H9 (cell line): Measurements from ENCODE around the gene SCYGR6. TPM values are rescaled to one million over a fixed set of nuclear protein-coding genes. Genes with fewer than 3 reads are reported as not detected.

ENCODE experiments used
- DNase-seq: peaks from one replicate; pipeline ENCODE4 v3.0.0-alpha.2; 2017
- H2AFZ ChIP-seq: one replicate; pipeline ENCODE4 v1.6.1; 2013; ENCODE audit warnings: mild to moderate bottlenecking, low read length, control low read depth, moderate library complexity
- H2AK5ac ChIP-seq: 2 replicates; pipeline ENCODE4 v1.6.1; 2013; ENCODE audit warnings: low read length, control low read depth, mixed read lengths; ENCODE audit not compliant: insufficient read length
- H2BK120ac ChIP-seq: one replicate; pipeline ENCODE4 v1.6.1; 2013; ENCODE audit warnings: low read depth, mild to moderate bottlenecking, low read length, control low read depth, inconsistent platforms; ENCODE audit not compliant: poor library complexity, severe bottlenecking
- H2BK12ac ChIP-seq: 2 replicates; pipeline ENCODE4 v1.6.1; 2013; ENCODE audit warnings: low read length, control low read depth, mixed read lengths, low read depth; ENCODE audit not compliant: insufficient read length
- H2BK15ac ChIP-seq: 2 replicates; pipeline ENCODE4 v1.6.1; 2013; ENCODE audit warnings: low read depth, low read length, control low read depth
- H2BK20ac ChIP-seq: one replicate; pipeline ENCODE4 v1.6.1; 2013; ENCODE audit warnings: low read depth, mild to moderate bottlenecking, low read length, control low read depth, inconsistent platforms; ENCODE audit not compliant: poor library complexity, severe bottlenecking
- H2BK5ac ChIP-seq: 2 replicates; pipeline ENCODE4 v1.6.1; 2013; ENCODE audit warnings: low read length, control low read depth, mixed read lengths; ENCODE audit not compliant: insufficient read length
- H3K14ac ChIP-seq: 2 replicates; pipeline ENCODE4 v1.6.1; 2013; ENCODE audit warnings: low read length, control low read depth; ENCODE audit not compliant: insufficient read depth
- H3K18ac ChIP-seq: 2 replicates; pipeline ENCODE4 v1.6.1; 2013; ENCODE audit warnings: low read depth, mild to moderate bottlenecking, mixed read lengths, low read length, control low read depth; ENCODE audit not compliant: insufficient read length
- H3K23ac ChIP-seq: 2 replicates; pipeline ENCODE4 v1.6.1; 2013; ENCODE audit warnings: low read length, control low read depth, mixed read lengths, low read depth; ENCODE audit not compliant: insufficient read length
- H3K23me2 ChIP-seq: 2 replicates; pipeline ENCODE4 v1.6.1; 2013; ENCODE audit warnings: low read depth, mild to moderate bottlenecking, mixed read lengths, low read length, control low read depth; ENCODE audit not compliant: insufficient read length, poor library complexity, severe bottlenecking
- H3K27ac ChIP-seq: 2 replicates; pipeline ENCODE4 v1.5.1; 2013; ENCODE audit warnings: low read length, control low read depth, mixed read lengths, low read depth; ENCODE audit not compliant: insufficient read length
- H3K27me3 ChIP-seq: 2 replicates; pipeline ENCODE4 v1.6.1; 2013; ENCODE audit warnings: low read length, control low read depth, inconsistent platforms; ENCODE audit not compliant: insufficient read depth
- H3K4ac ChIP-seq: 2 replicates; pipeline ENCODE4 v1.6.1; 2013; ENCODE audit warnings: low read depth, mild to moderate bottlenecking, control low read depth, inconsistent platforms, low read length, moderate library complexity
- H3K4me1 ChIP-seq: 2 replicates; pipeline ENCODE4 v1.6.1; 2013; ENCODE audit warnings: low read length, control low read depth, inconsistent platforms; ENCODE audit not compliant: insufficient read depth
- H3K4me2 ChIP-seq: 2 replicates; pipeline ENCODE4 v1.6.1; 2013; ENCODE audit warnings: low read length, control low read depth, mixed read lengths; ENCODE audit not compliant: insufficient read length, insufficient read depth
- H3K56ac ChIP-seq: 2 replicates; pipeline ENCODE4 v1.6.1; 2013; ENCODE audit warnings: low read depth, mild to moderate bottlenecking, mixed read lengths, low read length, control low read depth; ENCODE audit not compliant: insufficient read length
- H3K79me1 ChIP-seq: 2 replicates; pipeline ENCODE4 v1.6.1; 2013; ENCODE audit warnings: low read depth, mild to moderate bottlenecking, moderate library complexity, low read length, control low read depth, inconsistent platforms; ENCODE audit not compliant: insufficient read depth, poor library complexity, severe bottlenecking
- H3K79me2 ChIP-seq: 2 replicates; pipeline ENCODE4 v1.6.1; 2013; ENCODE audit warnings: low read length, control low read depth, inconsistent platforms; ENCODE audit not compliant: insufficient read depth
- H3K9ac ChIP-seq: 2 replicates; pipeline ENCODE4 v1.6.1; 2013; ENCODE audit warnings: low read length, control low read depth, mixed read lengths; ENCODE audit not compliant: insufficient read length; ENCODE audit errors: extremely low read depth
- H3K9me3 ChIP-seq: one replicate; pipeline ENCODE4 v1.6.1; 2013; ENCODE audit warnings: low read depth, low read length, inconsistent platforms; ENCODE audit not compliant: control insufficient read depth
- H3T11ph ChIP-seq: one replicate; pipeline ENCODE4 v1.6.1; 2013; ENCODE audit warnings: mild to moderate bottlenecking, low read length, control low read depth, inconsistent platforms
- H4K20me1 ChIP-seq: one replicate; pipeline ENCODE4 v1.6.1; 2013; ENCODE audit not compliant: control insufficient read depth, insufficient read length, insufficient read depth
- H4K5ac ChIP-seq: 2 replicates; pipeline ENCODE4 v1.6.1; 2013; ENCODE audit warnings: low read depth, mild to moderate bottlenecking, mixed read lengths, low read length, control low read depth; ENCODE audit not compliant: insufficient read length
- H4K8ac ChIP-seq: replicated peaks from 2 replicates; pipeline ENCODE4 v1.6.1; 2013; ENCODE audit warnings: low read length, control low read depth, mixed read lengths, low read depth; ENCODE audit not compliant: insufficient read length
- H4K91ac ChIP-seq: 2 replicates; pipeline ENCODE4 v1.6.1; 2013; ENCODE audit warnings: low read depth, mild to moderate bottlenecking, moderate library complexity, mixed read lengths, low read length, control low read depth; ENCODE audit not compliant: insufficient read length
- H3K27ac Mint-ChIP-seq, 3 experiments: 2 replicates in 2 of 3; 3 replicates in 1 of 3; pipeline ENCODE4 v1.8.0; 2020 to 2021; ENCODE audit warnings: mixed read lengths in 3 of 3, mild to moderate bottlenecking in 1 of 3, moderate library complexity in 1 of 3
- H3K27me3 Mint-ChIP-seq: 2 replicates; pipeline ENCODE4 v1.8.0; 2021; ENCODE audit warnings: low read depth, mild to moderate bottlenecking, moderate library complexity, mixed read lengths
- H3K36me3 Mint-ChIP-seq, 3 experiments: 2 replicates in 2 of 3; 3 replicates in 1 of 3; pipeline ENCODE4 v1.8.0; 2020 to 2021; ENCODE audit warnings: low read depth in 3 of 3, mixed read lengths in 3 of 3; ENCODE audit not compliant: insufficient read depth in 1 of 3
- H3K4me1 Mint-ChIP-seq, 2 experiments: 2 replicates each; pipeline ENCODE4 v1.8.0; 2020; ENCODE audit warnings: mixed read lengths in 2 of 2
- H3K4me3 Mint-ChIP-seq, 2 experiments: 2 replicates in 1 of 2; 3 replicates in 1 of 2; pipeline ENCODE4 v1.8.0; 2020 to 2021; ENCODE audit warnings: mild to moderate bottlenecking in 2 of 2, mixed read lengths in 2 of 2, moderate library complexity in 1 of 2
- H3K9me3 Mint-ChIP-seq, 2 experiments: 2 replicates in 1 of 2; 3 replicates in 1 of 2; pipeline ENCODE4 v1.8.0; 2020; ENCODE audit warnings: mild to moderate bottlenecking in 2 of 2, mixed read lengths in 2 of 2, moderate library complexity in 1 of 2
- WGBS: extraction: QIAGEN DNeasy Blood & Tissue Kit; methylation state at CpG from one replicate; pipeline ENCODE4 v1.1.7; 2013; ENCODE audit warnings: missing lambda C conversion rate, low lambda C conversion rate, mixed read lengths; ENCODE audit not compliant: insufficient read length; ENCODE audit errors: extremely low coverage; 5-methylcytosine and 5-hydroxymethylcytosine counted together
- total RNA-seq: library from RNA; stranded (reverse); gene quantifications from 2 replicates; pipeline ENCODE4 v1.2.1, GENCODE V29; 2021
- TF ChIP-seq, protein P1 (sequence below): fragments of 200-600 bp; sonication (generic); conservative IDR thresholded peaks from 3 replicates; pipeline ENCODE4 v1.8.0; 2021; ENCODE audit warnings: antibody characterized with exemption, mild to moderate bottlenecking

Gene SCYGR6
- total RNA-seq, 1 experiment from 2014 or later: not detected

DNA sequence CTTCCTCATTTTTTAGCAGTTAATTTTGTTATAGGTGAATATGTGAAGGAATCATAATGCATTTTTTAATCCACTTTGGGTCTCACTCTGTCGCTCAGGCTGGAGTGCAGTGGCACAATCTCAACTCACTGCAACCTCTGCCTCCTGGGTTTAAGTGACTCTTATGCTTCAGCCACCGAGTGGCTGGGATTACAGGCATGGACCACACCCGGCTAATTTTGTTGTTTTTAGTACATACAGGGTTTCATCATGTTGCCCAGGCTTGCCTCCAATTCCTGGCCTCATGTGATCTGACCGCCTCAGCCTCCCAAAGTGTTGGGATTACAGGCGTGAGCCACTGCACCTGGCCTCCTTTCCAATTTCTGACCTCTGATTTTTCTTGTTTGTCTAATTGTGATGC, 40.3 kb downstream of the SCYGR6 start:
- Histone ChIP-seq H3K23ac (no peak overlapping the region), H4K8ac (no peak overlapping the region), H2BK12ac (no peak overlapping the region), H2BK5ac (no peak overlapping the region), H3T11ph (no peak overlapping the region), H3K56ac (no peak overlapping the region), H3K18ac (no peak overlapping the region), H3K79me2 (no peaks in the 10 kb centered on the region), H3K14ac (no peak overlapping the region), H2BK120ac (no peak overlapping the region), H4K20me1 (no peaks in the 10 kb centered on the region), H2AFZ (no peak overlapping the region), H2BK15ac (no peak overlapping the region), H3K9me3 (no peaks in the 10 kb centered on the region), H3K4ac (no peak overlapping the region), H2AK5ac (no peak overlapping the region), H4K5ac (no peak overlapping the region), H2BK20ac (no peak overlapping the region), H3K4me2 (no peak overlapping the region), H3K9ac (no peak overlapping the region), H3K79me1 (no peaks in the 10 kb centered on the region), H4K91ac (no peak overlapping the region), H3K4me1 (no peaks in the 10 kb centered on the region), H3K23me2 (no peaks in the 10 kb centered on the region), H3K27ac (no peak overlapping the region), H3K27me3 (no peaks in the 10 kb centered on the region)
- H3K4me3 Mint-ChIP-seq: no peak overlapping the region
- no peak overlapping the region for H3K27ac Mint-ChIP-seq
- no peaks in the 10 kb centered on the region for H3K27me3 Mint-ChIP-seq
- DNase-seq: no peak
- H3K9me3 Mint-ChIP-seq: no peaks in the 10 kb centered on the region
- no peaks in the 10 kb centered on the region for H3K36me3 Mint-ChIP-seq
- no peaks in the 10 kb centered on the region for H3K4me1 Mint-ChIP-seq
- TF ChIP-seq, protein P1, sequence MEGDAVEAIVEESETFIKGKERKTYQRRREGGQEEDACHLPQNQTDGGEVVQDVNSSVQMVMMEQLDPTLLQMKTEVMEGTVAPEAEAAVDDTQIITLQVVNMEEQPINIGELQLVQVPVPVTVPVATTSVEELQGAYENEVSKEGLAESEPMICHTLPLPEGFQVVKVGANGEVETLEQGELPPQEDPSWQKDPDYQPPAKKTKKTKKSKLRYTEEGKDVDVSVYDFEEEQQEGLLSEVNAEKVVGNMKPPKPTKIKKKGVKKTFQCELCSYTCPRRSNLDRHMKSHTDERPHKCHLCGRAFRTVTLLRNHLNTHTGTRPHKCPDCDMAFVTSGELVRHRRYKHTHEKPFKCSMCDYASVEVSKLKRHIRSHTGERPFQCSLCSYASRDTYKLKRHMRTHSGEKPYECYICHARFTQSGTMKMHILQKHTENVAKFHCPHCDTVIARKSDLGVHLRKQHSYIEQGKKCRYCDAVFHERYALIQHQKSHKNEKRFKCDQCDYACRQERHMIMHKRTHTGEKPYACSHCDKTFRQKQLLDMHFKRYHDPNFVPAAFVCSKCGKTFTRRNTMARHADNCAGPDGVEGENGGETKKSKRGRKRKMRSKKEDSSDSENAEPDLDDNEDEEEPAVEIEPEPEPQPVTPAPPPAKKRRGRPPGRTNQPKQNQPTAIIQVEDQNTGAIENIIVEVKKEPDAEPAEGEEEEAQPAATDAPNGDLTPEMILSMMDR: no peak
- no CpG with 5 or more reads among the region's 5 CpGs for WGBS
